ENCODE measurements around the gene ZNF853. TPM values are rescaled to one million over a fixed set of nuclear protein-coding genes. Genes with fewer than 3 reads are reported as not detected.

The ZNF853 gene
- polyA plus RNA-seq, 1 donor (not counting 4 experiments of a cell fraction or from before 2014, with no cell fraction given) = 0.03 TPM

DNA sequence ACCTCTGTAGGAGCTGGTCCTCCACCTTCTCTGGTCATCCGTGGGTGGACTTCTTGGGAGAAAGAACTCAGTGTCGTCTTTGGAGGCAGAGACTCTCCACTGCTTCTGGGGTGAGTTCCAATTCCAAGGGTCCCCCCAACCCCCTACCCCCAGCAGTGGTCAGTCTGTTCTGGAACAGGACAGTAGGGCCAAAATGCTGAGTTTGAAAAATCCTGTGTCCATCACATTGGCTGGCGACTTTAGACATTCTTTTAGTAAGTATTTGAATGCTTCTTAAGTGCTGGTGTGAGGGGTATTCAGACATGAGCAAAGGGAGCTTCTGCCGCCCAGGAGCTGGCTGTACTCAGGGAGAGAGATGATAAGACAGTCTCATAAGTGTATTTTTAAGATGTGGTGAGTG, 23.6 kb downstream of the ZNF853 start:
- H4K20me1 ChIP-seq (ENCODE audit: control insufficient read depth, extremely low read depth, insufficient read depth, low read length) = no peaks in the 10 kb centered on the region
- peaks cover 27% of the 10 kb centered on the region for H3K79me2 ChIP-seq (ENCODE audit: control insufficient read depth, insufficient read depth, low read length)
- H3K4me3 ChIP-seq (ENCODE audit: control insufficient read depth in 2 of 3, extremely low read depth in 1 of 3, insufficient read depth in 2 of 3, low read depth in 1 of 3, low read length in 3 of 3) = no peak overlapping the region
- H2AFZ ChIP-seq (ENCODE audit: control insufficient read depth, low read length) = no peak overlapping the region
- DNase-seq (ENCODE audit: low read depth, low spot score) (no peak), FAIRE-seq (no peak)
- peaks cover 6% of the 10 kb centered on the region for H3K4me1 ChIP-seq (ENCODE audit: control insufficient read depth, extremely low read depth, insufficient read depth, low read length)
- no peaks in the 10 kb centered on the region for H3K27me3 ChIP-seq (ENCODE audit: control insufficient read depth, extremely low read depth, insufficient read depth, low read length)
- TF ChIP-seq CTCF (optimal IDR thresholded peaks at IDR 0.05 in 1 of 3, IDR thresholded peaks at IDR 0.05 in 1 of 3, conservative IDR thresholded peaks at IDR 0.05 in 1 of 3; ENCODE audit: extremely low read depth in 1 of 3, insufficient read depth in 2 of 3, low read length in 3 of 3) = no peak
- no peak for TF ChIP-seq EZH2 (IDR thresholded peaks at IDR 0.05; ENCODE audit: low read length)
- H3K9me1 ChIP-seq (ENCODE audit: control insufficient read depth, extremely low read depth, insufficient read depth, low read length) = no peaks in the 10 kb centered on the region
- dilution Hi-C loops (cut with MboI; ENCODE audit: extremely low pct_ligation_motif_present, low sequenced_read_pairs) = no loop called here
- peaks cover 13 to 22% of the 10 kb centered on the region in 2 experiments for H3K36me3 ChIP-seq (ENCODE audit: control insufficient read depth in 2 of 2, extremely low read depth in 1 of 2, insufficient read depth in 2 of 2, low read length in 2 of 2)
- H3K9ac ChIP-seq (ENCODE audit: control insufficient read depth, extremely low read depth, insufficient read depth, low read length) = no peak overlapping the region
- peak overlapping the region; percentile 76 for H3K4me2 ChIP-seq (ENCODE audit: control insufficient read depth, extremely low read depth, insufficient read depth, low read depth, low read length)
- H3K27ac ChIP-seq (ENCODE audit: control insufficient read depth, insufficient read depth, low read length) = no peak overlapping the region
- H3K9me3 ChIP-seq (ENCODE audit: control insufficient read depth, low read depth, low read length) = no peaks in the 10 kb centered on the region

DNA sequence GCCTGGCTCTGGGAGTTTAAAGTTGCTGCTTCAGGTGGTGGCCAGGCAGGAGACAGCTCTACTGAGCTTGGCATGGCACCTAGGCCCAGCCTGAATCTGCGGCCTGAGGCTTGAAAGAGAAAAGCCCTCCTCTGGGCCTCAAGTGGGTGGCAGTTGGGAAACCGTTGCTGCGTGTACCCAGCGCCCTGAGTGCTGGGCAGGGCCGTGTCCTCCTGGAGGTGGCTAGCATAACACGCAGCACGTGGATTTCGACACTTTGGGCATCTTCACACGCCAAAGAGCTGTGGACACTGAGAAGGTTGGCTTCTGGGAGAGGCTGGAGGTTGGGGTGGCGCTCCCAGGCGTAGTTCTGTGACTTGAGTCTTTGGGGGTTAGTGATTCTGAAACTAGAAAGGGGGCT, 24.2 kb downstream of the ZNF853 start:
- Histone ChIP-seq H3K4me3 (ENCODE audit: control insufficient read depth in 2 of 3, extremely low read depth in 1 of 3, insufficient read depth in 2 of 3, low read depth in 1 of 3, low read length in 3 of 3) (no peak overlapping the region), H3K79me2 (ENCODE audit: control insufficient read depth, insufficient read depth, low read length) (peaks cover 27% of the 10 kb centered on the region), H3K27me3 (ENCODE audit: control insufficient read depth, extremely low read depth, insufficient read depth, low read length) (no peaks in the 10 kb centered on the region), H3K36me3 (ENCODE audit: control insufficient read depth in 2 of 2, extremely low read depth in 1 of 2, insufficient read depth in 2 of 2, low read length in 2 of 2) (peaks cover 13 to 22% of the 10 kb centered on the region in 2 experiments), H3K4me1 (ENCODE audit: control insufficient read depth, extremely low read depth, insufficient read depth, low read length) (peaks cover 6% of the 10 kb centered on the region), H3K9me1 (ENCODE audit: control insufficient read depth, extremely low read depth, insufficient read depth, low read length) (no peaks in the 10 kb centered on the region), H2AFZ (ENCODE audit: control insufficient read depth, low read length) (no peak overlapping the region), H3K27ac (ENCODE audit: control insufficient read depth, insufficient read depth, low read length) (no peak overlapping the region), H3K9ac (ENCODE audit: control insufficient read depth, extremely low read depth, insufficient read depth, low read length) (no peak overlapping the region), H3K9me3 (ENCODE audit: control insufficient read depth, low read depth, low read length) (no peaks in the 10 kb centered on the region), H3K4me2 (ENCODE audit: control insufficient read depth, extremely low read depth, insufficient read depth, low read depth, low read length) (no peak overlapping the region), H4K20me1 (ENCODE audit: control insufficient read depth, extremely low read depth, insufficient read depth, low read length) (no peaks in the 10 kb centered on the region)
- dilution Hi-C loops (cut with MboI; ENCODE audit: extremely low pct_ligation_motif_present, low sequenced_read_pairs) = no loop called here
- no peak for TF ChIP-seq CTCF (optimal IDR thresholded peaks at IDR 0.05 in 1 of 3, IDR thresholded peaks at IDR 0.05 in 1 of 3, conservative IDR thresholded peaks at IDR 0.05 in 1 of 3; ENCODE audit: extremely low read depth in 1 of 3, insufficient read depth in 2 of 3, low read length in 3 of 3)
- TF ChIP-seq EZH2 (IDR thresholded peaks at IDR 0.05; ENCODE audit: low read length) = no peak
- DNase-seq (ENCODE audit: low read depth, low spot score) (no peak), FAIRE-seq (no peak)
